WTC11 (cell line): ENCODE data around the gene TMEM31.

Experiments used
- IRF2 ChIP-seq: sonication (generic); formaldehyde crosslinking; IDR thresholded peaks from 2 replicates; pipeline ENCODE4 v1.8.0; 2022; ENCODE audit warnings: low read depth, missing genetic modification reagents, borderline replicate concordance
- ZNF121 ChIP-seq: sonication (generic); formaldehyde crosslinking; IDR thresholded peaks from 2 replicates; pipeline ENCODE4 v1.8.0; 2023; ENCODE audit warnings: missing genetic modification reagents
- TF ChIP-seq, protein P1 (sequence below): fragments of 200-600 bp; IDR thresholded peaks from 2 replicates; pipeline ENCODE4 v1.8.0; 2022; ENCODE audit warnings: antibody characterized with exemption

- TF ChIP-seq, protein P1, sequence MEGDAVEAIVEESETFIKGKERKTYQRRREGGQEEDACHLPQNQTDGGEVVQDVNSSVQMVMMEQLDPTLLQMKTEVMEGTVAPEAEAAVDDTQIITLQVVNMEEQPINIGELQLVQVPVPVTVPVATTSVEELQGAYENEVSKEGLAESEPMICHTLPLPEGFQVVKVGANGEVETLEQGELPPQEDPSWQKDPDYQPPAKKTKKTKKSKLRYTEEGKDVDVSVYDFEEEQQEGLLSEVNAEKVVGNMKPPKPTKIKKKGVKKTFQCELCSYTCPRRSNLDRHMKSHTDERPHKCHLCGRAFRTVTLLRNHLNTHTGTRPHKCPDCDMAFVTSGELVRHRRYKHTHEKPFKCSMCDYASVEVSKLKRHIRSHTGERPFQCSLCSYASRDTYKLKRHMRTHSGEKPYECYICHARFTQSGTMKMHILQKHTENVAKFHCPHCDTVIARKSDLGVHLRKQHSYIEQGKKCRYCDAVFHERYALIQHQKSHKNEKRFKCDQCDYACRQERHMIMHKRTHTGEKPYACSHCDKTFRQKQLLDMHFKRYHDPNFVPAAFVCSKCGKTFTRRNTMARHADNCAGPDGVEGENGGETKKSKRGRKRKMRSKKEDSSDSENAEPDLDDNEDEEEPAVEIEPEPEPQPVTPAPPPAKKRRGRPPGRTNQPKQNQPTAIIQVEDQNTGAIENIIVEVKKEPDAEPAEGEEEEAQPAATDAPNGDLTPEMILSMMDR, result no peak
- TF ChIP-seq IRF2 (CRISPR knock-in tag), result no peak
- TF ChIP-seq ZNF121 (CRISPR knock-in tag), result no peak
Measured at GRCh38 chrX:103734125-103734760, 23.5 kb downstream of the TMEM31 start.
